GM23338 (cell line): ENCODE data around the gene CST9. TPM values are rescaled to one million over a fixed set of nuclear protein-coding genes. Genes with fewer than 3 reads are reported as not detected.

Experiments used
- ATAC-seq: fragments of 200-7000 bp; cut with Tn5 transposase; 3 replicates; pipeline ENCODE4 v1.9.1; 2020
- DNase-seq: peaks from one replicate; pipeline ENCODE4 v3.0.0-alpha.2; 2015; ENCODE audit warnings: low spot score
- H2AFZ ChIP-seq: fragments of 200-600 bp; sonication (generic); 2 replicates; pipeline ENCODE4 v1.8.0; 2016; ENCODE audit warnings: antibody characterized with exemption, mild to moderate bottlenecking, moderate library complexity
- H3F3A ChIP-seq: fragments of 200-600 bp; sonication (generic); replicated peaks from 2 replicates; pipeline ENCODE4 v1.8.0; 2017; ENCODE audit warnings: antibody characterized with exemption, mixed run types, low read depth
- H3K27ac ChIP-seq: fragments of 200-600 bp; sonication (generic); 2 replicates; pipeline ENCODE4 v1.6.1; 2016; ENCODE audit warnings: low read depth
- H3K27me3 ChIP-seq: fragments of 200-600 bp; sonication (generic); 2 replicates; pipeline ENCODE4 v1.8.0; 2016; ENCODE audit warnings: mild to moderate bottlenecking, mixed run types, moderate library complexity; ENCODE audit not compliant: insufficient read depth
- H3K36me3 ChIP-seq: fragments of 200-600 bp; sonication (generic); 2 replicates; pipeline ENCODE4 v1.8.0; 2016; ENCODE audit warnings: mild to moderate bottlenecking; ENCODE audit not compliant: insufficient read depth
- H3K4me1 ChIP-seq: fragments of 200-600 bp; sonication (generic); 2 replicates; pipeline ENCODE4 v1.8.0; 2016; ENCODE audit warnings: mild to moderate bottlenecking, moderate library complexity; ENCODE audit not compliant: insufficient read depth
- H3K4me2 ChIP-seq: fragments of 200-600 bp; sonication (generic); 2 replicates; pipeline ENCODE4 v1.7.1; 2017; ENCODE audit warnings: mixed run types
- H3K4me3 ChIP-seq: fragments of 200-600 bp; sonication (generic); 2 replicates; pipeline ENCODE4 v1.6.1; 2016; ENCODE audit warnings: mixed run types
- H3K79me2 ChIP-seq: fragments of 200-600 bp; sonication (generic); replicated peaks from 2 replicates; pipeline ENCODE4 v1.8.0; 2017; ENCODE audit warnings: mild to moderate bottlenecking; ENCODE audit not compliant: insufficient read depth
- H3K9me2 ChIP-seq: fragments of 200-600 bp; sonication (generic); 2 replicates; pipeline ENCODE4 v1.8.0; 2017; ENCODE audit not compliant: insufficient read depth
- H4K20me1 ChIP-seq: fragments of 200-600 bp; sonication (generic); replicated peaks from 2 replicates; pipeline ENCODE4 v1.8.0; 2017; ENCODE audit warnings: mild to moderate bottlenecking; ENCODE audit not compliant: insufficient read depth
- H3K27ac Mint-ChIP-seq: 2 replicates; pipeline ENCODE4 v1.8.0; 2020; ENCODE audit warnings: inconsistent platforms, mild to moderate bottlenecking, moderate library complexity, mixed read lengths
- H3K27me3 Mint-ChIP-seq: 3 replicates; pipeline ENCODE4 v1.8.0; 2022; ENCODE audit warnings: low read depth, mild to moderate bottlenecking, moderate library complexity, mixed read lengths, inconsistent platforms; ENCODE audit not compliant: insufficient read depth, poor library complexity
- H3K36me3 Mint-ChIP-seq: 3 replicates; pipeline ENCODE4 v1.8.0; 2021; ENCODE audit warnings: low read depth, mild to moderate bottlenecking, inconsistent platforms, moderate library complexity, mixed read lengths
- H3K4me1 Mint-ChIP-seq: 3 replicates; pipeline ENCODE4 v1.8.0; 2020; ENCODE audit warnings: mild to moderate bottlenecking, inconsistent platforms, mixed read lengths
- H3K4me3 Mint-ChIP-seq: 3 replicates; pipeline ENCODE4 v1.8.0; 2021; ENCODE audit warnings: moderate library complexity, mild to moderate bottlenecking, inconsistent platforms, mixed read lengths
- H3K9me3 Mint-ChIP-seq: 3 replicates; pipeline ENCODE4 v1.8.0; 2020; ENCODE audit warnings: moderate library complexity, mild to moderate bottlenecking, inconsistent platforms, mixed read lengths
- EZH2 ChIP-seq: fragments of 200-600 bp; sonication (generic); IDR thresholded peaks from one replicate; pipeline ENCODE4 v1.8.0; 2017; ENCODE audit warnings: antibody characterized with exemption, mild to moderate bottlenecking, low read depth; ENCODE audit not compliant: unreplicated experiment
- EZH2phosphoT487 ChIP-seq: fragments of 200-600 bp; sonication (generic); IDR thresholded peaks from one replicate; pipeline ENCODE4 v1.8.1; 2018; ENCODE audit warnings: antibody characterized with exemption; ENCODE audit not compliant: unreplicated experiment
- JUNB ChIP-seq: IDR thresholded peaks from one replicate; pipeline ENCODE4 v1.6.1; 2016; ENCODE audit warnings: antibody characterized with exemption; ENCODE audit not compliant: unreplicated experiment
- NANOG ChIP-seq: IDR thresholded peaks from 2 replicates; pipeline ENCODE4 v1.6.1; 2016; ENCODE audit warnings: antibody characterized with exemption, borderline replicate concordance
- POLR2AphosphoS5 ChIP-seq: IDR thresholded peaks from 2 replicates; pipeline ENCODE4 v1.6.1; 2016; ENCODE audit warnings: antibody characterized with exemption, low read depth
- ZNF114 ChIP-seq: fragments of 250-450 bp; sonication (Bioruptor Pico); IDR thresholded peaks from 2 replicates; pipeline ENCODE4 v1.5.0; 2020; ENCODE audit warnings: mild to moderate bottlenecking, moderate library complexity
- ZNF331 ChIP-seq: fragments of 250-450 bp; sonication (Bioruptor Pico); IDR thresholded peaks from 2 replicates; pipeline ENCODE4 v1.5.0; 2020; ENCODE audit warnings: low read depth, mild to moderate bottlenecking, moderate library complexity
- polyA plus RNA-seq: library from polyadenylated mRNA; unstranded; fragments of >200 nt; fragmentation: Nextera tagmentation; extraction: Ambion mirVana; gene quantifications from 2 replicates; pipeline ENCODE4 v1.2.1, GENCODE V29; 2016
- total RNA-seq: library from RNA; depleted of rRNA; stranded (reverse); fragments of >200 nt; shearing (Covaris generic); gene quantifications from 2 replicates; pipeline ENCODE4 v1.2.3, GENCODE V29; 2014
- TF ChIP-seq, protein P1 (sequence below), 2 experiments: fragments of 200-600 bp in 1 of 2; sonication (generic) in 1 of 2; conservative IDR thresholded peaks; 2 replicates each; pipeline versions ENCODE4 v1.5.1 to v1.6.1; 2016 to 2017; ENCODE audit warnings: antibody characterized with exemption in 2 of 2, low read depth in 2 of 2, mild to moderate bottlenecking in 2 of 2, moderate library complexity in 1 of 2
- TF ChIP-seq, protein P2 (sequence below): IDR thresholded peaks from 2 replicates; pipeline ENCODE4 v1.6.1; 2016; ENCODE audit warnings: antibody characterized with exemption
- TF ChIP-seq, protein P3 (sequence below): IDR thresholded peaks from one replicate; pipeline ENCODE4 v1.6.1; 2018; ENCODE audit warnings: antibody characterized with exemption; ENCODE audit not compliant: unreplicated experiment

The CST9 gene
- total and polyA plus RNA-seq, 2 experiments from 2014 or later, result not detected

DNA sequence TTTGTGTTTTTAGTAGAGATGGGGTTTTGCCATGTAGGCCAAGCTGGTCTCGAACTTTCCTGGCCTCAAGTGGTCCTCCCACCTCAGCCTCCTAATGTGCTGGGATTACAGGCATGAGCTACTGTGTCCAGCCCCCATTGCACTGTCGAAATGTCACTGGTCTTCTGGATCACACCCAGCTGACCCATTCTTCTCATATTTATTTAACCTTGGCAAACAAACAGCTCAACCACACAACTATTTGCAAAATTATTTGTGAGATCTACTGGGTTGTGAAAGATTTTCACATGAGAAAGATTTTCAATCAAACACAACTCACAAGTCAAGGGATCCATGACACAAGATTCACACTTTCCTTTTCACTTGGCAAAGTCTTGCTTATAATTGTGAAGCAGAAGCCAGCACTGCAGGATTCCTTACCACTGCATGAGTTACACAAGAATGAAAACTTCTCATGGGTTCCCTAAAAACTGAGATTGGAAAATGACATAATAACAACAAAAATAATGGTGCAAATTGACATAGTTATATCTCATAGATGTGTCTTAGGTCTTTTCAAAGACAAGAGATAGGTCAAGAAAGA is 35.4 kb downstream of the CST9 start (continued):
- no peak for TF ChIP-seq NANOG
- no peak for TF ChIP-seq ZNF114 (CRISPR knock-in tag)
- no peak for TF ChIP-seq POLR2AphosphoS5
- TF ChIP-seq ZNF331 (CRISPR knock-in tag), result no peak
- TF ChIP-seq, protein P1, sequence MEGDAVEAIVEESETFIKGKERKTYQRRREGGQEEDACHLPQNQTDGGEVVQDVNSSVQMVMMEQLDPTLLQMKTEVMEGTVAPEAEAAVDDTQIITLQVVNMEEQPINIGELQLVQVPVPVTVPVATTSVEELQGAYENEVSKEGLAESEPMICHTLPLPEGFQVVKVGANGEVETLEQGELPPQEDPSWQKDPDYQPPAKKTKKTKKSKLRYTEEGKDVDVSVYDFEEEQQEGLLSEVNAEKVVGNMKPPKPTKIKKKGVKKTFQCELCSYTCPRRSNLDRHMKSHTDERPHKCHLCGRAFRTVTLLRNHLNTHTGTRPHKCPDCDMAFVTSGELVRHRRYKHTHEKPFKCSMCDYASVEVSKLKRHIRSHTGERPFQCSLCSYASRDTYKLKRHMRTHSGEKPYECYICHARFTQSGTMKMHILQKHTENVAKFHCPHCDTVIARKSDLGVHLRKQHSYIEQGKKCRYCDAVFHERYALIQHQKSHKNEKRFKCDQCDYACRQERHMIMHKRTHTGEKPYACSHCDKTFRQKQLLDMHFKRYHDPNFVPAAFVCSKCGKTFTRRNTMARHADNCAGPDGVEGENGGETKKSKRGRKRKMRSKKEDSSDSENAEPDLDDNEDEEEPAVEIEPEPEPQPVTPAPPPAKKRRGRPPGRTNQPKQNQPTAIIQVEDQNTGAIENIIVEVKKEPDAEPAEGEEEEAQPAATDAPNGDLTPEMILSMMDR (conservative IDR thresholded peaks at IDR 0.05; ENCODE audit: low read depth in 2 of 2), result no peak
- TF ChIP-seq, protein P2, sequence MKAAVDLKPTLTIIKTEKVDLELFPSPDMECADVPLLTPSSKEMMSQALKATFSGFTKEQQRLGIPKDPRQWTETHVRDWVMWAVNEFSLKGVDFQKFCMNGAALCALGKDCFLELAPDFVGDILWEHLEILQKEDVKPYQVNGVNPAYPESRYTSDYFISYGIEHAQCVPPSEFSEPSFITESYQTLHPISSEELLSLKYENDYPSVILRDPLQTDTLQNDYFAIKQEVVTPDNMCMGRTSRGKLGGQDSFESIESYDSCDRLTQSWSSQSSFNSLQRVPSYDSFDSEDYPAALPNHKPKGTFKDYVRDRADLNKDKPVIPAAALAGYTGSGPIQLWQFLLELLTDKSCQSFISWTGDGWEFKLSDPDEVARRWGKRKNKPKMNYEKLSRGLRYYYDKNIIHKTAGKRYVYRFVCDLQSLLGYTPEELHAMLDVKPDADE, result no peak
- no peak for TF ChIP-seq JUNB

DNA sequence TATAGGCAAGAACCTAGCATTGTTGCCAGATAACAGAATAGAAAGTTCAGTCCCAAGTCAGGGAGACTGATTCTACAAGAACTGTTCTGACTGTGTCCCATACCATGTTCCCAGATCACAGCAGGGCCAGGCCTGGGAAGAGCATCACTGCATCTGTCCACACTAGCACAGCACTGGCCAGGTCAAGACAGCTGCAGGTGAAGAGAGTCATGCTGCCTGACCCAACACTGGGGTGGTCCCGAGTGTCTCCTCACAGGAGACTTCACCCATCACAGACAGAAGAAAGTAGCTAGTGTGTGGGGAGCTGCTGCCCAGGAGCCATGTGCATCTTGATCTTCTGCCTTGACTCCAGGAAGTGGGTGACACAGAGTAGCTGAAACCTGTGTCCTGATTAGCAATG is 36.1 kb downstream of the CST9 start:
- no peaks in the 10 kb centered on the region for H3K79me2 ChIP-seq
- no peaks in the 10 kb centered on the region for H3F3A ChIP-seq
- H3K4me1 ChIP-seq, result no peaks in the 10 kb centered on the region
- ATAC-seq, result no peak
- H3K27ac ChIP-seq, result no peak overlapping the region
- Mint-ChIP-seq H3K36me3 (no peaks in the 10 kb centered on the region; the same call in 2 of the 3 replicates), H3K4me3 (no peak overlapping the region), H3K9me3 (peaks cover 6% of the 10 kb centered on the region; the same call in 1 of the 3 replicates), H3K27ac (no peak overlapping the region), H3K4me1 (no peaks in the 10 kb centered on the region), H3K27me3 (no peaks in the 10 kb centered on the region)
- H3K9me2 ChIP-seq, result 0 out of 2 replicates have a peak, but pooled peaks cover 2% of the 10 kb centered on the region
- no peak for DNase-seq
- H3K4me2 ChIP-seq, result no peak overlapping the region
- no peaks in the 10 kb centered on the region for H3K36me3 ChIP-seq
- H2AFZ ChIP-seq, result no peak overlapping the region
- TF ChIP-seq ZNF114 (CRISPR knock-in tag) (no peak), EZH2 (no peak), EZH2phosphoT487 (no peak), ZNF331 (CRISPR knock-in tag) (no peak)
- TF ChIP-seq, protein P3, sequence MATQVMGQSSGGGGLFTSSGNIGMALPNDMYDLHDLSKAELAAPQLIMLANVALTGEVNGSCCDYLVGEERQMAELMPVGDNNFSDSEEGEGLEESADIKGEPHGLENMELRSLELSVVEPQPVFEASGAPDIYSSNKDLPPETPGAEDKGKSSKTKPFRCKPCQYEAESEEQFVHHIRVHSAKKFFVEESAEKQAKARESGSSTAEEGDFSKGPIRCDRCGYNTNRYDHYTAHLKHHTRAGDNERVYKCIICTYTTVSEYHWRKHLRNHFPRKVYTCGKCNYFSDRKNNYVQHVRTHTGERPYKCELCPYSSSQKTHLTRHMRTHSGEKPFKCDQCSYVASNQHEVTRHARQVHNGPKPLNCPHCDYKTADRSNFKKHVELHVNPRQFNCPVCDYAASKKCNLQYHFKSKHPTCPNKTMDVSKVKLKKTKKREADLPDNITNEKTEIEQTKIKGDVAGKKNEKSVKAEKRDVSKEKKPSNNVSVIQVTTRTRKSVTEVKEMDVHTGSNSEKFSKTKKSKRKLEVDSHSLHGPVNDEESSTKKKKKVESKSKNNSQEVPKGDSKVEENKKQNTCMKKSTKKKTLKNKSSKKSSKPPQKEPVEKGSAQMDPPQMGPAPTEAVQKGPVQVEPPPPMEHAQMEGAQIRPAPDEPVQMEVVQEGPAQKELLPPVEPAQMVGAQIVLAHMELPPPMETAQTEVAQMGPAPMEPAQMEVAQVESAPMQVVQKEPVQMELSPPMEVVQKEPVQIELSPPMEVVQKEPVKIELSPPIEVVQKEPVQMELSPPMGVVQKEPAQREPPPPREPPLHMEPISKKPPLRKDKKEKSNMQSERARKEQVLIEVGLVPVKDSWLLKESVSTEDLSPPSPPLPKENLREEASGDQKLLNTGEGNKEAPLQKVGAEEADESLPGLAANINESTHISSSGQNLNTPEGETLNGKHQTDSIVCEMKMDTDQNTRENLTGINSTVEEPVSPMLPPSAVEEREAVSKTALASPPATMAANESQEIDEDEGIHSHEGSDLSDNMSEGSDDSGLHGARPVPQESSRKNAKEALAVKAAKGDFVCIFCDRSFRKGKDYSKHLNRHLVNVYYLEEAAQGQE, result no peak
- H4K20me1 ChIP-seq, result no peaks in the 10 kb centered on the region
- no peak overlapping the region for H3K4me3 ChIP-seq
- no peaks in the 10 kb centered on the region for H3K27me3 ChIP-seq
